T-helper 1 cell treated with Interleukin-12 subunit alpha and Interleukin-12 subunit beta and Interleukin-4 antibody, amounts not matched to agents 30 μg/mL and 1 μg/mL, for 36 hours (primary cell): Measurements from ENCODE around the gene EPS8.

Source experiments
- H3K27ac Mint-ChIP-seq: one replicate; pipeline ENCODE4 v1.8.0; 2021; ENCODE audit warnings: mild to moderate bottlenecking, mixed read lengths
- H3K27me3 Mint-ChIP-seq: one replicate; pipeline ENCODE4 v1.8.0; 2021; ENCODE audit warnings: low read depth, mixed read lengths
- H3K36me3 Mint-ChIP-seq: one replicate; pipeline ENCODE4 v1.8.0; 2021; ENCODE audit warnings: low read depth, mixed read lengths
- H3K4me1 Mint-ChIP-seq: one replicate; pipeline ENCODE4 v1.8.0; 2021; ENCODE audit warnings: low read depth, mixed read lengths
- H3K4me3 Mint-ChIP-seq: one replicate; pipeline ENCODE4 v1.8.0; 2021; ENCODE audit warnings: mild to moderate bottlenecking, moderate library complexity, mixed read lengths
- H3K9me3 Mint-ChIP-seq: one replicate; pipeline ENCODE4 v1.8.0; 2021; ENCODE audit warnings: mixed read lengths

Gene EPS8

GRCh38 chr12:15726878-15727150 is 62.4 kb downstream of the EPS8 start:
- Mint-ChIP-seq H3K27me3 (peaks cover 27% of the 10 kb centered on the region), H3K4me3 (no peak overlapping the region), H3K36me3 (no peaks in the 10 kb centered on the region), H3K4me1 (no peaks in the 10 kb centered on the region), H3K9me3 (no peaks in the 10 kb centered on the region), H3K27ac (no peak overlapping the region)

- Mint-ChIP-seq H3K4me3 (no peak overlapping the region), H3K27ac (no peak overlapping the region), H3K36me3 (no peaks in the 10 kb centered on the region), H3K9me3 (no peaks in the 10 kb centered on the region), H3K27me3 (peaks cover 27% of the 10 kb centered on the region), H3K4me1 (no peaks in the 10 kb centered on the region)
Observed at GRCh38 chr12:15726027-15726877, 62.9 kb downstream of the EPS8 start.

- Mint-ChIP-seq H3K4me1 (no peaks in the 10 kb centered on the region), H3K9me3 (no peaks in the 10 kb centered on the region)
Observed at GRCh38 chr12:15722951-15723350, 66.2 kb downstream of the EPS8 start.

GRCh38 chr12:15721316-15722115 is 67.7 kb downstream of the EPS8 start:
- H3K27ac Mint-ChIP-seq = no peak overlapping the region
- H3K4me3 Mint-ChIP-seq = no peak overlapping the region
- no peaks in the 10 kb centered on the region for H3K36me3 Mint-ChIP-seq
- H3K27me3 Mint-ChIP-seq = peaks cover 28% of the 10 kb centered on the region
- H3K9me3 Mint-ChIP-seq = no peaks in the 10 kb centered on the region
- H3K4me1 Mint-ChIP-seq = no peaks in the 10 kb centered on the region

More at GRCh38 chr12:15722951-15723350, 66.2 kb downstream of the EPS8 start:
- Mint-ChIP-seq H3K27me3 (peaks cover 28% of the 10 kb centered on the region), H3K27ac (no peak overlapping the region), H3K4me3 (no peak overlapping the region), H3K36me3 (no peaks in the 10 kb centered on the region)

GRCh38 chr12:15720295-15720694 is 68.9 kb downstream of the EPS8 start:
- H3K36me3 Mint-ChIP-seq = no peaks in the 10 kb centered on the region
- no peak overlapping the region for H3K4me3 Mint-ChIP-seq
- H3K27ac Mint-ChIP-seq = no peak overlapping the region
- H3K9me3 Mint-ChIP-seq = no peaks in the 10 kb centered on the region
- H3K27me3 Mint-ChIP-seq = peaks cover 25% of the 10 kb centered on the region
- no peaks in the 10 kb centered on the region for H3K4me1 Mint-ChIP-seq

GRCh38 chr12:15719230-15719629 is 70.0 kb downstream of the EPS8 start:
- Mint-ChIP-seq H3K36me3 (no peaks in the 10 kb centered on the region), H3K4me1 (no peaks in the 10 kb centered on the region), H3K27ac (no peak overlapping the region), H3K4me3 (no peak overlapping the region), H3K9me3 (no peaks in the 10 kb centered on the region), H3K27me3 (peaks cover 20% of the 10 kb centered on the region)

- H3K27me3 Mint-ChIP-seq = peaks cover 20% of the 10 kb centered on the region
- H3K36me3 Mint-ChIP-seq = no peaks in the 10 kb centered on the region
- H3K4me1 Mint-ChIP-seq = no peaks in the 10 kb centered on the region
- H3K27ac Mint-ChIP-seq = no peak overlapping the region
- H3K4me3 Mint-ChIP-seq = no peak overlapping the region
- H3K9me3 Mint-ChIP-seq = no peaks in the 10 kb centered on the region
Observed at GRCh38 chr12:15717940-15718567, 71.1 kb downstream of the EPS8 start.

- no peaks in the 10 kb centered on the region for H3K9me3 Mint-ChIP-seq
Observed at GRCh38 chr12:15716581-15716980, 72.6 kb downstream of the EPS8 start.

GRCh38 chr12:15714256-15714655 is 74.9 kb downstream of the EPS8 start:
- peaks cover 2% of the 10 kb centered on the region for H3K4me1 Mint-ChIP-seq
- H3K4me3 Mint-ChIP-seq = no peak overlapping the region
- H3K36me3 Mint-ChIP-seq = no peaks in the 10 kb centered on the region
- H3K9me3 Mint-ChIP-seq = no peaks in the 10 kb centered on the region
- H3K27me3 Mint-ChIP-seq = peaks cover 9% of the 10 kb centered on the region
- H3K27ac Mint-ChIP-seq = no peak overlapping the region

More at GRCh38 chr12:15716581-15716980, 72.6 kb downstream of the EPS8 start:
- H3K27ac Mint-ChIP-seq = no peak overlapping the region
- no peaks in the 10 kb centered on the region for H3K36me3 Mint-ChIP-seq
- H3K4me1 Mint-ChIP-seq = no peaks in the 10 kb centered on the region
- H3K27me3 Mint-ChIP-seq = peaks cover 14% of the 10 kb centered on the region
- H3K4me3 Mint-ChIP-seq = no peak overlapping the region

- Mint-ChIP-seq H3K36me3 (no peaks in the 10 kb centered on the region), H3K4me3 (no peak overlapping the region), H3K4me1 (peaks cover 6% of the 10 kb centered on the region), H3K9me3 (no peaks in the 10 kb centered on the region), H3K27me3 (peaks cover 3% of the 10 kb centered on the region), H3K27ac (no peak overlapping the region)
Observed at GRCh38 chr12:15712823-15713660, 76.1 kb downstream of the EPS8 start.

GRCh38 chr12:15712160-15712559 is 77.0 kb downstream of the EPS8 start:
- peaks cover 6% of the 10 kb centered on the region for H3K4me1 Mint-ChIP-seq

GRCh38 chr12:15710860-15711510 is 78.2 kb downstream of the EPS8 start:
- Mint-ChIP-seq H3K27me3 (peaks cover 3% of the 10 kb centered on the region), H3K9me3 (no peaks in the 10 kb centered on the region), H3K4me1 (peaks cover 6% of the 10 kb centered on the region), H3K4me3 (no peak overlapping the region), H3K27ac (no peak overlapping the region), H3K36me3 (peaks cover 2% of the 10 kb centered on the region)

More at GRCh38 chr12:15712160-15712559, 77.0 kb downstream of the EPS8 start:
- H3K4me3 Mint-ChIP-seq = no peak overlapping the region
- H3K36me3 Mint-ChIP-seq = peaks cover 2% of the 10 kb centered on the region
- peaks cover 3% of the 10 kb centered on the region for H3K27me3 Mint-ChIP-seq
- no peaks in the 10 kb centered on the region for H3K9me3 Mint-ChIP-seq
- no peak overlapping the region for H3K27ac Mint-ChIP-seq

- peaks cover 2% of the 10 kb centered on the region for H3K36me3 Mint-ChIP-seq
- no peaks in the 10 kb centered on the region for H3K9me3 Mint-ChIP-seq
- H3K27ac Mint-ChIP-seq = no peak overlapping the region
- H3K4me1 Mint-ChIP-seq = peaks cover 6% of the 10 kb centered on the region
- no peaks in the 10 kb centered on the region for H3K27me3 Mint-ChIP-seq
- no peak overlapping the region for H3K4me3 Mint-ChIP-seq
Observed at GRCh38 chr12:15709551-15709950, 79.6 kb downstream of the EPS8 start.
